GM19238 (cell line): Measurements from ENCODE around the gene DGKD.

Experiments
- DNase-seq: peaks from one replicate; pipeline ENCODE4 v3.0.0; 2011; ENCODE audit warnings: low spot score; ENCODE audit not compliant: insufficient read length

The DGKD gene

DNA sequence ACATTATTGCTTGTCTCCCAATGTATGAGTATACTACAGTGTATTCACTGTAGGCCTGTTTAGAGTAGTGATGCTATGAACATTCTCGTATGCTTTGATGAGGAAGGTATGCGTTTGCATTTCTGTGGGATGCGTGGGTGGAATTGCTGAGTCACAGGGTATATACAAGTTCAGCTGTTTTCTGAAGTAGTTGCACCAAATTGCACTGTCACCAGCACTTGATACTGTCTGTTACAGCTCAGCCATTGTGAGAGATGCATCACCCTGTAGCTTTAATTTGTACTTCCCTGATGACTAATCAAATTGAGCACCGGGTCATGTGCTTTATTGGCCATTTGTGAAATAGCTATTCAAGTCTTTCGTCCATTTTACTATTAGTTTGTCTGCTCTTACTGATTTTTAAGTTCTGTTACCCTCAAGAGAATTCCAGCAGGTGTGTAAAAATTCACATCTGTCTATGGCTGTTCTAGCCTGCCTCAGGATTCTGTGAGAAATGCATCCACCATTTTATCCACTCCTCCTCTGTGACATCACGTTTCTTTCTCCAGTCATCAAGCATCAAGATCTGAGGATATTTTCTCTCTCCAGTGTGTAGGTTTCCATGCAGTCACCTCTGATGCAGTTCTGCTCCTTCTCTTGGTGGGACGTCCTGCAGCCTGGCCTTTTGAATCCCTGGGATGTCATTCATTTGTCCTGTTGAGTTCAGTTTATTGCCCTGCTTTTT lies 72.5 kb downstream of the DGKD start:
- DNase-seq = no peak

DNA sequence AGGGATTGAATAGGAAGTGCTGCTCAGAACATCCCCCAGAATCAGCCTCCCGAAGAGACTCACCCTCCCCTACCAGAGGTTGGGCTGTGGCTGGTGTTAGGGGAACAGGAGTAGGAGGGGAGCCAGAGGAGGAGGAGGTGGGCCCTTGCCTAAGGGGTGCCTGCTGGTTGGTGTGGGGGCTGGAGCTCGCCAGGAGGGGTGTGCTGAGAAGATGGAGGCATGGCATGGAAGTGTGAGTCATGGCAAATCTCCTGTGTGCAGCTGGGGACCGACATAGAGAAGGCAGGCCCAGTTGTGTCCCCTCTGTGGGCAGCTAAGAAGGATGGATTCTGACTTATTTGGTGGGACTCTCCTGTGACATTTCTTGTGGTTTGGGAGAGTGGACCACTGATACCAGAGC lies 73.7 kb downstream of the DGKD start:
- DNase-seq = no peak

DNA sequence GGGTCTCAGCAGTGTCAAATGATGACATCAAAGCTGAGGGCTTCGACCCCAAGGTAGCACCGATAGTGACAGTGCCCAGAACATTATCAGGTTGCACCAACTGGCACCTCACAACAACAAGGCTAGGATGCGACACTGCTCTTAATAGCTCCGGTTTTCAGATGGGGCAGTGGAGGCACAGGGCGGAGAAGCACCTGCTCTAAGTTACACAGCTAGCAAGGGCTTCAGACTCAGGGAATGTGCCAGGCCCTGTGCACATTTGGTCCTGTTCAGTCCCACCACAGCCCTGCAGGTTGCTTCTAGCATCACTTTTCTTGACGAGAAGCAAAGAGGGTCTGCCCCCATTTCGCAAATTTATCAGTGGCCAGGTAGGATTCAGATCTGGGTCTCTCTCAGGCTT lies 74.1 kb downstream of the DGKD start:
- no peak for DNase-seq

DNA sequence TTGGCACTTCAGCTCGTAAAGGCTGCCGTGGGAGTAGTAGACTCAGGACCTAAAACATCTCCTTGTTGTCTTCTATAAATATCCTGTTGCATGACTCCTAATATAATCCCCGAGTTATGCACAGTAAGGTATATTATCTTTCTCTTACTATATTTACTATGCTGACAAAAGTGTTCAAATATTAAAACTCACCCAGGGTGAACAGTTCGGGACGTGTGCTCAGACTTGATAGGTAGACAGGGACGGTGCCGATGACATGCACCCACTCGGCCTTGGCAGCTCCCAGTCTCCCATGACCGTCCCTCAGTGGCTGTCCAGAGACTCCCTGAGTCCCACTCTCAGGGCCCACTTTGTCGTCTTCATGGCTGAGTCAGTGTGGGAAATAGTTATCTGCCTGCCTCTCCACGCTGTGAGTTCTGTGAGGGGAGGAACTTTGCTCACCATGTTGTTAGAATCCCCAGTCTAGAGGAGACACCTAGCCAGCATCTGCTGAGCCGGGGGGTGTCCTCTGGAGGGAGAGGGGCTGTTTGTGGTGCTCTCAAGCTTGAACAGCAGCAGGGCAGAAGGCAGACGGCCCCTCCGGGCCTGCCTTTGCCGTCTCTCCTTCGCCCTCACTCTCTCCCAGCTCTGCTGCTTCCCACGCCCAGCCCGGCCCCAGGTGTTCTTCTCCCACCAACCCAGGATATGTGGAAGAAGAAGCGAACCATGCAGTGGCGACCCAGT lies 75.0 kb downstream of the DGKD start:
- no peak for DNase-seq

DNA sequence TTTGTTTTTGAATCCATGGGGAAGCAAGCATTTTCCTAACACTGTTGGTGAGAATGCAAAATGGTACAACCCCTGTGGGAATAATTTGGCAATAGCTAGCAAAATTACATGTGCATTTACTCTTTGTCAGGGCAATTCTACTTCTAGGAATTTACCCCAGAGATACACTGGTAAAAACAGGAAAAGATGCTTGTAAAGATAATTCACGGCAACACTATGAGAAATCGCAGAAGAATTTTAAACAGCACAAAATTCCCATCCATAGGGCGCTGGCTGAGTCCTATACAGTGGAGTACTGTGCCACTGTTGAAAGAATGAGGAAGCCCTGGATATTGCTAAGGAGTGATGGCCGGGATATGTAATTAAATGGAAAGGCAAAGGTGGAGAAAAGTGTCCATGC lies 75.8 kb downstream of the DGKD start:
- no peak for DNase-seq

DNA sequence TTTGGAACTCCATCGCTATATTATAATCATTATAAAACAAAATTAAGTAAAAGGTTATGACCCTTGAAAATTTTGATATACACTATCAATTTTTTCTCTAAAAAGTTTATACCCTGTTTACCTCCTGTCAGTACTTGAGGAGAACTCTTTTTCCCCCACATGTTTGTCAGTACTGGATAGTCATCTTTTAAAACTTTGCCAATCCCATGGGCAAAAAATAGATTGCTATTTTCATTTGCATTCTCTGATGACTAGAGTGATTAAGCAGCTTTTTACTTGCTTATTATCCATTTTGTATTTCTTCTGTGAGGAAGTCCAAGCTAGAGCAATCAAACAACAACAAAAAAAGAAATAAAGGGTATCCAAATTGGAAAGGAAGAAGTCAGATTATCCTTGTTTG lies 76.4 kb downstream of the DGKD start:
- DNase-seq = no peak

DNA sequence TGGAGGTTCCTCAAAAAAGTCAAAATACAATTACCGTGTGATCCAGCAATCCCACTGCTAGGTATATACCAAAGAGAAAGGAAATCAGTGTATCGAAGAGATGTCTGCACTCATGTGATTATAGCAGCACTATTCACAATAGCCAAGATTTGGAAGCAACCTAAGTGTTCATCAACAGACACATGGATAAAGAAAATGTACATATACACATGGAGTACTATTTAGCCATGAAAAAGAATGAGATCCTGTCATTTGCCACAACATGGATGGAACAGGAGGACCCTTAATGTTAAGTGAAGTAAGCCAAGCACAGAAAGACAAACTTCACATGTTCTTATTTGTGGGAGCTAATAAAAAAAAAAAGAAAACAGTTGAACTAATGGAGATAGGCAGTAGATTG lies 78.7 kb downstream of the DGKD start:
- DNase-seq = no peak

DNA sequence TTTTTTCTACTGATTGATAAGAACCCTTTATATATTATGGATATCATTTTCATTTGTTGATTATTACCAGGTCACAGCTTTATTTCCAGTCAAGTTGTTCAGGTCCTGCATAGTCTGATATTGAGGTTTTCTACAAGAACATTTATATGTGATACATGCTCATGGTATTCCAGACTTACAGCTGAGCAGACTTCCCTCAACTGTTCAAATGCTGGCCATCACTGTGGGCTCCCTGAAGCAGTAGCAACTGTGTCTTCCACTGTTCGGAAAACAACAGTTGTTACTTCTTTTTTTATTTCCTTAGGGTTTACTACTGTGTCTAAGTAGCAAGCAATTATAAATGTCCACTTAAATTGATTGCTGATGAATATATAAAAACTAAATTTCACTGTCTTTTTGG lies 79.5 kb downstream of the DGKD start:
- DNase-seq = no peak

DNA sequence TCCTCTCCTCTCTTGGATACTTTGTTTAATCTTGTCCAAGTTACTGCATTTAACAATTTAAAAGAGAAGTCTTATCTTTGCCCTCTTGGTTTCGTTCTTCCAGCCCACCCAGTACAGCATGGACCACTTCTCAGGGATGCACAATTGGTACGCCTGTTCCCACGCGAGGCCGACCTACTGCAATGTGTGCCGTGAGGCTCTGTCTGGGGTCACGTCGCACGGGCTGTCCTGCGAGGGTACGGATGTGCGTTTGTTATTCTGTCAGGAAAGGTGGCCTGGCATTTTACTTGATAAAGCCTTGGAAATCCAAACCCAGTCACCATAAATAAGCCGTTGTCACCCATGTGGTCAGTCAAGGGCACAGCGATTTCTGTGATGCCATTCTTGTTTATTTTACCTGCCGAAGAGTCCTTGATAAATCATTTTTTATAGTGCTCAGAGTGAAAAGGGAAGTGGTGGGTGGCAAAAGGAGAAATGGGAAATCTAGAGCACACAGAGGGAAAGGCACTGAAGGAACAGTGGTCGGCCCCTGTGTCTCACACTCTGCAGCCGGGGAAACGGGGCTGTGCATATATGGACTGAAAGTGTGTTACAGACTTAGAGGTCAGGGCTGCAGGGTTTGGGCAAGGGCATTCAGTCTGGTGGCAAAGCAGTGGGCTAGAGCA lies 80.5 kb downstream of the DGKD start:
- DNase-seq = no peak

DNA sequence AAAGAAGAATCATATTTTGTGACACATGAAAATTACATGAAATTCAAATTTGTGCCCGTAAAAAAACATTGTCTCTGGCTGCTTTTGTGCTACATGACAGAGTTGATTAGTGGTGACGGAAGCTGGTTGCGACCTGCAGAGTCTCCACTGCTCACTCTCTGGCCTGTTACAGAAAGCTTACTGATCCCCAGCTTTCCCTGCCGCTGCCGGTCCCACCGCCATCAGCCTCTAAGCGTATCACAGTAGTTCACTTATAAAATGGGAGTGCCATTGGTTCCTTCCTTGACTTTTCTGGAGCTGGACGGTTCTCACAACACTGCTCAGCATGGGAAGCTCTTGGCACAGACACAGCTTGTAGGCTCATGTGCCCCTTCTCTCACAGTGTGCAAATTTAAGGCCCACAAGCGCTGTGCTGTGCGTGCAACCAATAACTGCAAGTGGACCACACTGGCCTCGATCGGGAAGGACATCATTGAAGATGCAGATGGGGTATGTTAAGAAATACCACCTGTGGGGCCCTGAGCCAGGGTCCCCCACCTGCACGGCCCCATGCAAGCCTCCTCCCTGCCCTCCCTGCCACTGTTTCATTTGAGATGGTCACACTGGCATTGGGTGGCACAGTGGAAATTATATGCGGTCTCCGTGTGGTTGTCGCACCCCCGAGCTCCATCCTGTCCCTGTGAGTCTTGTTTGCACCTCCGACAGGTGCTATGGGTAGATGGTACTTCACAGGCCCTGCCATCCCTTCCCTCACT lies 81.3 kb downstream of the DGKD start:
- DNase-seq = no peak

DNA sequence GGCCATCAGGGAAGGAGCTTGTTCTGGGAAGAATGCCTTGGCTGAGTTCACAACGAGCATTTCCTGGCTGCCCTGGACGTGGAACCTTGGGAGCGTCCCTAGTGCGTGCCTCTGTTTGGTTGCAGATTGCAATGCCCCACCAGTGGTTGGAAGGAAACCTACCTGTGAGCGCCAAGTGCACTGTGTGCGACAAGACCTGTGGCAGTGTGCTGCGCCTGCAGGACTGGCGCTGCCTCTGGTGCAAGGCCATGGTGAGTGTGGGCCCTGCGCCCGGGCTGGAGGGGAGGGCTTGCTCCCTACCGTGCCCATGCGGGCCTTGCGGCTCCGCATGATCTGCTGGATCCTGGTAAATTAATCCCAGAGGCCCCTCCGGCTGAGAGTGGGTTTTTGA lies 81.9 kb downstream of the DGKD start:
- DNase-seq = no peak

DNA sequence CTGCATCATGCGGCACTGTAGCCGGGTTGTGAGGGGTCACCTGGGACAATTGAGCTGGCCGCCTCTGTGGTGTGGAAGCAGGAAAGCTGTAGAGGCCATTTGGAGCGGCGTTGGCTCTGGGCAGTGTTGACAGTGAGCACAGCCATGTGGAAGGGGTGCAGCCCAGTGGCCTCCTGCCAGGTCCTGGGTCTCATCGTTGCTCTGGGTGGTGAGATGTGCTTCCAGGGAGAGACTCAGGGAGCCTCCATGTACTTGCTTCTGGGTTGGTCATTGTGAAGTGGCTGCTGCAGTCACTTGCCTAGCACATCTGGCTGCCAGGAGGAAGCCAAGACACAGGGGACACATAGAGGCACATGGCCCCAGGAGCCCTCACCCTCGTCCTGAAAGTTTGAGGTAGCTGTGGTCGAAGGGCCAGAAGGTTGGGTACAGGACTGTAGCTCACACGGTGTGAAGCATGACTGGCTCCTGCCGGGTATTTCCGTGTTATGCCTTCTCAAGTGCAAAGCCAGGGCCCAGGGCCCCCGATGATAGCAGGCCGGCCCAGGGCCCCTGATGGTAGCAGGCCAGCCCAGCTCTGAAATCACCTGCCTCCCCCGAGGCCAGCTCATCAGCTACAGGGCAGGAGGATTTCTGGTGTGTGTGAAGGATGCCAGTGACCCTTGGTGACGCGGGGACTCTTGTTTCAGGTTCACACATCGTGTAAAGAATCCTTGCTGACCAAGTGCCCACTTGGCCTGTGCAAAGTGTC lies 82.6 kb downstream of the DGKD start:
- DNase-seq = no peak

DNA sequence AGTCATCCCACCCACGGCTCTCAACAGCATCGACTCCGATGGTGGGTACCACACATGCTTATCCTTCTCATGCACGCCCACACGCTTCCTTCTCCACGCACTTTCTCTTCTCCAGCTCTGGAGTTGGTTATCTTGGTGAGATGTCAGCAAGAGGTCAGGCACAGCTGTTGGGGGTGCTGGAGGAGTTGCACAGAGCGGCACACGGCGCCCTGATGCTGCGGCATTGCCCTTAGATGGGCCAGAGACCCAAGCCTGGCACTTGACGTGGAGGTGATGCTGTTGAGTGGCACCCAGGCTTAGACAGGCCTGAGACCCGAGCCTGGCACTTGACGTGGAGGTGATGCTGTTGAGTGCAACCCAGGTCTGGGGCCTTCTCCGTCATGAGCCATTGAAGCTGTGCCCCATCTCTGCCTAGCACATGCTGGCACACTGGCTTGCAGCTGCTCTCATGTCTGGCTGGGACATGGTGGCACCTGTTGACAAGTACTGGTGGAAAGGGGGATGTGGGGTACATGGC lies 83.2 kb downstream of the DGKD start:
- no peak for DNase-seq

DNA sequence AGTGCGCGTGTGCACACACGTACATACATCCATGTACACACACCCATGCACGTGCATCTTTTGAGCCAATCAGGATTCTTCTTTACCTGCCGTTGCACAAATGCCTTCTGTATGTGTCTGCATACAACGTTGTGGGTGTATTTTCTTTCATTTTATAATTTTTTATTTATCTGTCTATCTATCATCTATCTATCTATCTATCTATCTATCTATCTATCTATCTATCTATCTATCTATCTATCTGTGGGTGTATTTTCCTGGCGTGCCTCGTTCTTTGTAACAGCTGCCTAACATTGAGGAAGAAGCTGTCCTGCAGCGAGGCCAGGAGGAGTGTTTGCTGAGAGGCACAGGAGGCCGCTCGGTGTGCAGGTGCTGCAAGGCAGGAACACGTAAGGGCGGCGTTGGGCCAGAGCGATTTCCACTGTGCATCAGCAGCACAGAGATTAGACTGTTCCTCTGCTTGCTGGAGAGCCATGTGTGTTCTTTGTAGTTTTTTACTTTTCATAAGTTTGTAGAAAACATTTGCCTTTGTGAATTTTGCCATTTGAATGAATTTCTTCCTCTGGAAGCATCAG lies 84.4 kb downstream of the DGKD start:
- no peak for DNase-seq

DNA sequence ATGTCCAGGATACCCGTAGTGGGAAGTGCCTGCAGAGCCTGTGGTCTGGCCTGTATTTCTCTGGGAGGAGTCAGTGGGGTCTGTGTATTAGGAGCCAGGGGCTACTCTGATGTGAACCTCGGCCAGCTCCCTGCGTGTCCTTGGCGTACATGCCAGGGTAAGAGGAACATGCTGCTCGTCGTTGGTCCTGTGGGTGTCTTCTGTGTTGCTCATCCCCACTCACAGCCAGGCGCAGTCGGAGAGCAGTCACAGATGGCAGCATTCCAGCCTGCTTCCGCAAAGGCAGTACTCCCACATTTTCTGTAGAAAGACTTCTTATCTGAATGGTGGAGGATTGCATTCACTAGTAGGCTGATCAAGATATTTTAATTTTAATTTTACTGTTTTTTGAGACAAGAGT lies 84.9 kb downstream of the DGKD start:
- no peak for DNase-seq

DNA sequence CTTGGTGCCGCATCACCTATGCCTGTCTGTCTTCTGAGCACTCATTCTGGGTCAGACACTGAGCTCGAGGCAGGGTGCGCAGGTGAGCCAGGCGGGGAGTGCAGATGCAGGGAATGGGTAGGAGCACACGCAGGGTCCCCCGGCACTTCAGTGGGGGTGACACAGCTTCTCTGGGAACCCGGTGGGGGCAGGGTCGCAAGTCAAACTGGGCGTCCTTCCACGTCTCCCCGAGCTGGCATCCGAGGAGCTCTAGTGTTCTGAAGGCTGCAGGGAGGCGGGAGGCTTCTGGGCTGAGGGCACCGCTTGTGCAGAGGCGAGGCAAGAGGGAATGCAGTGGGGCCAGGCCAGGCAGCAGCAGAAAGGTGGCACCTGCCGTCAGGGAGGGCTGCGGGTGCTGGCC lies 86.0 kb downstream of the DGKD start:
- no peak for DNase-seq

DNA sequence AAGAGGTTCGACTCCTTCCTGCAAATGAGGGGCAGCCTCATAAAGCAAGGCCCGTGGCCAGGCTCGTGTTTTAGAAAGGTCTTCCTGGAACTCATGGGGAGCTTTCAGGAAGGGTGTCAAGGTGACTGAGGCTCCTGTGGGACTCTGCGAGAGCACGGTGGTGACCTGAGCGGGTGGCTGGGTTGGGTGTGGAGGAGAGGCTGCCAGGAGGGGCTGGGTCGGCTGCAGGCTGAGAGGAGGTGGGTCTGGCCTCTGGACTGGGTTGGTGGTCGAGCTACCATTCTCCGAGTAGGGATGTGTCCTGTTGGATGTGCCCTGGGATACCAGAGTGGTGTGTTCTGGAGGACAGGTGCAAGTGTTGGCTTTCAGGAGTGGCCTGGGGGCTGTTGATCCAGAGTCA lies 86.4 kb downstream of the DGKD start:
- no peak for DNase-seq

DNA sequence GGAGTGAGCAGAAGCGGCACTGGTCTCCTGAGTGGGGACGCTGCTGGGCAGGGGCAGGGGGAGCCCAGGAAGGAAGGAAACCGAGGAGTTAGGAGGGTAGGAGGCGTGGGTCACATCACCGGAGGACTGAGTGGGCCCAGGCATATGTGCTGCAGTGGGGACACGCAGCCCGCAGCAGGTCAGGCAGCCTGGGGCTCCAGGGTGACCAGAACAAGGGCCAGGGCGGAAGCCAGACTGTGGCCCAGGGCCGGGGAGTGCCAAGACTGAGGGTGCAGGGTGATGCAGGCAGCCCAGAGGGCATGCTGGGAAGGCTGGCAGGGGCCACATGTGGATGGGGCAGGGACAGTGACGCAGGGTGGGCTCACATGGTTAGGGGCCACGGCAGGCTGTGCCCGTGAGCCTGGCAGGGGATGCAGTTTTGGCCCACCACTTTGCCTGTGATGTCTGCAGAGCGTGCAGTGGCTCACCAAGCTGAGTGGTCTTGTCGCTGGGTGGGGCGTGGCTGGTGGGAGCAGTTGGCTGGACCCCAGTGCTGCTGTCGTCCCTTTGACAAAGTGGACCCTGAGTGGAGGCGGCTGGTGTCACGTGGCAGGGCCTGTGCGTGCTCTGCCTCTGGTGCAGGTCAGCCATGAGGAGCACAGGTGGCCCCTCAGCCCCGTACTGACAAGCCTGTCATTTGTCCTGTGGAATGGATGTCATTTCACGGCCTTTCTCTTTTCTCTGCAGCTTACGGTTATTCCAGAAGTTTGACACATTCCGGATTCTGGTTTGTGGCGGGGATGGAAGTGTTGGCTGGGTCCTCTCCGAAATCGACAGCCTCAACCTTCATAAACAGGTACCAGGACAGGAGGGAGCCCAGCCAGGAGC lies 87.1 kb downstream of the DGKD start:
- DNase-seq = no peak

DNA sequence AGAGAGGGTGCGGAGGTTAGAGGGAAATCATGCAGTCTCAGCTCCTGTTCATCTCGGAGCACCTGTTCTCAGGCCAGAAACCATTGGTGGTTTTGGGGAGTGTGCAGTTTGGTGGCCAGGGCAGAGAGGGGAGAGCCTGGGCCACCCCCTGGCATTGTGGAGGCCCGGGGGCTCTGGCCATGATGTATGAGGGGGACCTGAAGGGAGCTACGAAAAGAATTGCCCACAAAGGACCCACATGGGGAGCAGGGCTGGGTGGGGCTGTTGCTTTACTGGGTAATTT lies 87.7 kb downstream of the DGKD start:
- DNase-seq = no peak
